ENCODE data around the gene HEMGN.

The HEMGN gene

DNA sequence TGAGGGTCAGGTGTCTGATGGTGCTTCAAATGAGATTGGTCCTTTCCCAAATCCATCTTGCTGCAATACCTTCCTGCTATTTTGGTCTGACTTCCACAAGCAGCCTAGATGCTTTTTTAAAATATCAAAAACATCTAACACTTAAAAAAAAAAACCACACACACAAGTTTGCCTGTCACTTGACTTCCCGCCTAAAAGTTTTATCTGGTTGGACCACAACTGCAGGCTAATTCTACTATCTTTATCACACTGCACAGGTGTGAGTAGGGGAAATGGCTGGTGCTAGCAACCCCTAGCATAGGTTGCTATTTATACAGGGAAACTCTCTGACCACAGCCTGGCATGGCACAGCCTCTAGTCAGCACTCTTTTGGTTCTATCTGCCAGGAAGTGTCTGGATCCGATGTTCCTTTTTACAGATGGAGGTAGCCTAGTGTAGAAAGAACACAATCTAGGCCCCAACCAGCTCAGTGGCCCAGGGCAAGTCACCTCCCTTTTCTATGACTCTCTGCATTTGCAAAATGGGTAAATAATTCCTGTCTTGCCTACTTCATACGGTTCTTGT is at the start of gene HEMGN:
Gene HEMGN, minus strand, starts transcription at position 92 of the 564 bp plus-strand sequence. Its CDS starts 36 bp downstream, at position 56.
- peak within 1 kb of the TSS; percentile 64 for H3K9ac ChIP-seq (ENCODE audit: low read length)

DNA sequence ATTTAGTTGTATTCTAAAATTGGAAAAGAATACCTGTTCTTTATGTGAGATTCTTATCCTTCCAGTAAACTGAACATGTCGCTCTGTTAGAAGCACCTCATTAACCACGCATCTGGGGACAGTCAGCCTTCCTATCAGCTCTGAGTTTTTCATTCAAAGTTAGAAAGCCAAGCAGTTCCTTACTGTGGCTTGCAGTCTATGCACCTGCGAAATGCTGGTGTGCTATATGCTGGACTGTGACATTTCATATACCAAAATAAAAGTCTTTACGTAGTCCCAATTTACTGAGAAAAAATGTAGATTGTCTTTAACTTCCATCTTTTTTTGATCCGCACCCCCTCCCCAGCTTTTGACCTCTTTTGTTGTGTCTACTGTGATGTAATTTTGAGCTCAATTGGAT is 49.5 kb upstream of the HEMGN start:
- peaks cover 24% of the 10 kb centered on the region for H3K4me1 ChIP-seq (ENCODE audit: low read length)
- no peak overlapping the region for H3K4me3 ChIP-seq (ENCODE audit: low read length)
- H3K27me3 ChIP-seq (replicated peaks; ENCODE audit: insufficient read depth, low read length): no peaks in the 10 kb centered on the region
- no peak overlapping the region for H3K9ac ChIP-seq (ENCODE audit: low read length)
- H2AFZ ChIP-seq (ENCODE audit: low read length): no peak overlapping the region
- H3K4me2 ChIP-seq (ENCODE audit: low read depth, low read length): no peak overlapping the region
- no peak overlapping the region for H3K27ac ChIP-seq (ENCODE audit: low read length)
- TF ChIP-seq CTCF (IDR thresholded peaks at IDR 0.05; ENCODE audit: low read length): no peak
- TF ChIP-seq EZH2phosphoT487 (IDR thresholded peaks at IDR 0.05; ENCODE audit: low read length): no peak
- no peak for TF ChIP-seq EZH2 (optimal IDR thresholded peaks at IDR 0.05; ENCODE audit: low read depth, low read length)
- peaks cover 59% of the 10 kb centered on the region for H4K20me1 ChIP-seq (ENCODE audit: insufficient read depth, low read length)
- H3K9me2 ChIP-seq (replicated peaks; ENCODE audit: insufficient read depth, low read length): no peaks in the 10 kb centered on the region
- H3K9me3 ChIP-seq (replicated peaks; ENCODE audit: insufficient read depth, low read length): no peaks in the 10 kb centered on the region
- no peak for DNase-seq
- H3K36me3 ChIP-seq (replicated peaks; ENCODE audit: insufficient read depth, low read length): 0 out of 2 replicates have a peak, but pooled peaks cover 3% of the 10 kb centered on the region
- H3K79me2 ChIP-seq (ENCODE audit: low read length): peaks cover 87% of the 10 kb centered on the region
- 0 out of 2 replicates have a peak, but pooled peaks cover 6% of the 10 kb centered on the region for H3F3A ChIP-seq (ENCODE audit: insufficient read depth, low read length)

More for the DNA sequence above, at the start of gene HEMGN:
- Histone ChIP-seq H3K4me3 (ENCODE audit: low read length) (peak within 1 kb of the TSS; percentile 59), H3K36me3 (replicated peaks; ENCODE audit: insufficient read depth, low read length) (no peaks in the 10 kb centered on the region), H3K27me3 (replicated peaks; ENCODE audit: insufficient read depth, low read length) (no peaks in the 10 kb centered on the region), H3K9me2 (replicated peaks; ENCODE audit: insufficient read depth, low read length) (no peaks in the 10 kb centered on the region), H3K79me2 (ENCODE audit: low read length) (peaks cover 23% of the 10 kb centered on the region), H3K9me3 (replicated peaks; ENCODE audit: insufficient read depth, low read length) (no peaks in the 10 kb centered on the region), H3K27ac (ENCODE audit: low read length) (peak within 1 kb of the TSS; percentile 87), H3K4me1 (ENCODE audit: low read length) (peaks cover 61% of the 10 kb centered on the region), H3F3A (ENCODE audit: insufficient read depth, low read length) (peaks cover 22% of the 10 kb centered on the region), H2AFZ (ENCODE audit: low read length) (peak within 1 kb of the TSS; percentile 49), H3K4me2 (ENCODE audit: low read depth, low read length) (peak within 1 kb of the TSS; percentile 81), H4K20me1 (ENCODE audit: insufficient read depth, low read length) (no peaks in the 10 kb centered on the region)
- TF ChIP-seq EZH2phosphoT487 (IDR thresholded peaks at IDR 0.05; ENCODE audit: low read length) (no peak), CTCF (IDR thresholded peaks at IDR 0.05; ENCODE audit: low read length) (no peak), EZH2 (optimal IDR thresholded peaks at IDR 0.05; ENCODE audit: low read depth, low read length) (no peak)
- peak; percentile 96 for DNase-seq

GRCh38 chr9:97985058-97985861 is 47.3 kb upstream of the HEMGN start:
- TF ChIP-seq EZH2 (optimal IDR thresholded peaks at IDR 0.05; ENCODE audit: low read depth, low read length) (no peak), EZH2phosphoT487 (IDR thresholded peaks at IDR 0.05; ENCODE audit: low read length) (no peak), CTCF (IDR thresholded peaks at IDR 0.05; ENCODE audit: low read length) (no peak)
- H3K36me3 ChIP-seq (replicated peaks; ENCODE audit: insufficient read depth, low read length): no peaks in the 10 kb centered on the region
- H3K9me2 ChIP-seq (replicated peaks; ENCODE audit: insufficient read depth, low read length): no peaks in the 10 kb centered on the region
- H3F3A ChIP-seq (ENCODE audit: insufficient read depth, low read length): 0 out of 2 replicates have a peak, but pooled peaks cover 6% of the 10 kb centered on the region
- peaks cover 65% of the 10 kb centered on the region for H3K79me2 ChIP-seq (ENCODE audit: low read length)
- H3K9ac ChIP-seq (ENCODE audit: low read length): peak overlapping the region; percentile 61; the same call in 1 of the 2 replicates
- H2AFZ ChIP-seq (ENCODE audit: low read length): no peak overlapping the region
- H3K4me3 ChIP-seq (ENCODE audit: low read length): peak overlapping the region; percentile 48
- peaks cover 37% of the 10 kb centered on the region for H4K20me1 ChIP-seq (ENCODE audit: insufficient read depth, low read length)
- peak overlapping the region; percentile 18; the same call in 1 of the 2 replicates for H3K27ac ChIP-seq (ENCODE audit: low read length)
- peak; percentile 66 for DNase-seq
- peaks cover 23% of the 10 kb centered on the region for H3K4me1 ChIP-seq (ENCODE audit: low read length)
- no peaks in the 10 kb centered on the region for H3K9me3 ChIP-seq (replicated peaks; ENCODE audit: insufficient read depth, low read length)
- no peaks in the 10 kb centered on the region for H3K27me3 ChIP-seq (replicated peaks; ENCODE audit: insufficient read depth, low read length)
- H3K4me2 ChIP-seq (ENCODE audit: low read depth, low read length): peak overlapping the region; percentile 80
